GM15510 (cell line): Measurements from ENCODE around the gene FYTTD1.

Experiments
- POLR2A ChIP-seq: IDR thresholded peaks from 3 replicates; pipeline ENCODE4 v1.6.1; 2011; ENCODE audit warnings: borderline replicate concordance; ENCODE audit not compliant: insufficient read length; ENCODE audit errors: extremely low read depth

The FYTTD1 gene

DNA sequence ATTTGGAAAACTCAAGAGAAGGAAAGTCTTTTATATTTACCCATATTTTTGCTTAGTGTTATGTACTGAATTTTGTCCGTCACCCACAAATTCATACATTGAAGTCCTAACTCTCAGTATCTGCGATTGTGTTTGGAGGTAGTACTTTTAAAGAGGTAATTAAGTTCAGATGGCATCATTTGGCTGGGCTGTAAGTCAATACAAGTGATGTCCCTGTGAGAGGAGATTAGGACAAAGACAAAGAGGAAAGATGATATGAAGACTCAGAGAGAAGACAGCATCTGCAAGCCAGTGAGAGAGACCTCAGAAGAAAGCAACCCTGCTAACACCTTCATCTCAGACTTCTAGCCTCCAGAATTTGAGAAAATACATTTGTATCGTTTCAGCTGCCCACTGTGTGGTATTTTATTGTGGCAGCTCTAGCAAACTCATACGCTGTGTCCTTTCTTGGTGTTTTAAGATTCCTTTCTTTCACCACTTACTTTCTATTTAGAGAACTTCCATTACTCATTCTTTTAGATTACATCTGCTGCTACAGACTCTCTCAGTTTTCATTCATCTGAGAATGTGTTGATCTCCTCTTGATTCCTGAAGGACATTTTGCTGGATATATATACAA is 58.4 kb downstream of the FYTTD1 start:
- no peak for TF ChIP-seq POLR2A

DNA sequence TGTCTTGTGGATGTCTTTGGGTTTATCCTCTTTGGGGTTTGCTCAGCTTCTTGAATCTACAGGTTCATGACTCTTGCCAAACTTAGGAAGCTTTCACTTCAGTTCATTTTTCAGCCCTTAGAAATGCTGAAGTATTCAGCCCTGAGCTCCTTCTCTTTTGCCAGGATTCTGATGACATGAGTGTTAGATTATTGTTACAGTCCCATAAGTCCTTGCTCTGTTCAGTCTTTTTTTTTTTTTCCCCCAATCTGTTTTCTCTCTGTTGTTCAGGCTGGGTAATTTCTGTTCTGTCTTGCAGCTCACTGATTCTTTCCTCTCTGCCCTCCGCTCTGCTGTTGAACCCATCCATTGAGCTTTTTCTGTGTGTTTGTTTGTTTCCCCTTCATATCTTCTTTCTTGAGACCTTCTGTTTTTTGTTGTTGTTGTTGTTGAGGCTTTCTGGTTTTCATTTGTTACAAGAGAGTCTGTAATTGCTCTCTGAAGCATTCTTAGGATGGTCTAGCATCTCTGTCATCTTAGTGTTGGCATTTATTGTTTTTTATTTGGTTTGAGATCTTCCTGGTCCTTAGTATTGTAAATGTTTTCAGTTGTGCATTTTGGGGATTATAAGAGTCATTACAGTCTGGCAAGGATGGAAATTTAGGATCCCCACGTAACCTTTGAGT is 59.8 kb downstream of the FYTTD1 start:
- TF ChIP-seq POLR2A, result no peak

DNA sequence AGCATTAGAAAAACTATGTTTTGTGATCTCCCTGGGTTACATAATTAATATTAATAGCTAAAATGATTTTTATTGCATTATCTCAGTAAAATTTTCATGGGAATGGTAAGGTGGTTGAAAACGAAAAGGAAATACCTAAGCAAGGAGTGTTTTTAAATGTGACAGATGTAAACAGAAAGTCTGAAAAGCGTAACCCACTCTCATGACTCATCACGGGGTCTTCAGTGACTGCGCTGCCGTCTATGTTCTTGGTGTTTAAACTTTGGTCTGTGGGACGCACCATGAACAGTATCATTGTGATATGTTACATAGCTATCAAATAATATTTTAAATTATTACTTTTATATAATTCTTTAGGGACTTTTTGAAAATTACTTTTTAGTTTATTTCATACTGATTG is 61.2 kb downstream of the FYTTD1 start:
- no peak for TF ChIP-seq POLR2A

DNA sequence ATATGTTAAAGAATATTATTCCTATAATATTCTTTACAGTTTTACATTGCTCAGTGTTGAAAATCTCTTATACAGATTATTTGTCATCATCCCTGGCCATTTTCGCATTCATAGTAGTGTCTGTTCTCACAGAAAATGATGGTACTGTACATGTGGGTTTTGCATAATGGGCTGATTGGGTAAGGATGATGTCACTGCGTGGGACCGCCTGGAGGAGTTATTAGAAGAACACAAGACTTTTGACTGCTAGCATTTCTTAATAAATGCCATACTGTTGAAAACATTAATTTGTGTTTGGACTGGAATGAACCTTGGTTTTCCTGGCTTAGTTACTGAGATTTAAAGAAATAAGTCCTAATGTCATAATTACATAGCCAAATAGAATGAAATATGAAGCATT is 61.7 kb downstream of the FYTTD1 start:
- TF ChIP-seq POLR2A, result no peak

DNA sequence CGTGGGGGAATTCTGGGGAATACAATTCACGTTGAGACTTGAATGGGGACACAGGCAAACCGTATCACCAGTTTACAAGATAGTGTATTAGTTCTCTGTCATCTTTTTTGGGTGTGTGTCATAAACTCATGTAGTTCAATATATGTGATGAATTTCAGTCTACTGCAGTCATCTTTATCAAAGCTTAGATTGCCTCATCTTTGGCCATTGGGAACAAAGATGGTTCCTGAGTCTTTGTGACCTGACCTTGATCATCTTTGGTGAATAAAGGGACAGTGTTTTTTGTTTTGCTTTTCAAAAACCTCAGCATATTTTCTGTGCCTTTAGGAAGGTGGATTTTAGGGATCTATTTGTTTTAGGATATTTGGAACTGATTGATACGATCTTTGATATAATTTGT is 64.7 kb downstream of the FYTTD1 start:
- no peak for TF ChIP-seq POLR2A

DNA sequence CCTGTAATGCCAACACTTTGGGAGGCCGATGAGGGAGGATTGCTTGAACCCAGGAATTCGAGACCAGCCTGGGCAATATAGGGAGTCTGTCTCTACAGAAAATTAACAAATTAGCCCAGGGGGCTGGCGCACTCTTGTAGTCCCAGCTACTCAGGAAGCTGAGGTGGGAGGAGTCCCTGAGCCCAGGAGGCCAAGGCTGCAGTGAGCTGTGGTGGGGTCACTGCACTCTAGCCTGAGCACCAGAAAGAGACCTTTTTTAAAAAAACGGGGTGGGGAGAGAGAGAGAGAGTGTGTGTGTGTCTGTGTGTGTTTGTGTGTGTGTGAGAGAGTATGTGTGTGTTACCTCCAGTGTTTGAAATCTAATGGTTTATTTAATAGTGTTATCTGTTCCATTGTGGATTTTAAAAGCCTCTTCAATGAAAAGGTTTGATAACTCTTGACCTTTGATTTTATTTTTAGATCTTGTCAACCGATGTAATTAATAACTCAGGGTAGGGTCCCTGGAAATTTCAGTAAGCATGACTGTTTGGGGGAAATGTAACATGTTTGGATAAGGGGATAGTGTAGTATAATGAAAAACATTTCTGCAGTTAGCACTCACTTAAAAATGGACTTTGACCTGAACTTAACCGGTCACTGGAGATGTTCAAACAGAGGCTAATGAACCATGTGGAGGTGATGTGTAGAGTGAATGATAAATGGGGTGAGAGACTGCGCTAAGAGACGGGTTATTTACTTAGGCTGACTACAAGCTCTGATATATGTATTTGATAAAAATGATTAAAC is 71.1 kb downstream of the FYTTD1 start:
- TF ChIP-seq POLR2A, result no peak

DNA sequence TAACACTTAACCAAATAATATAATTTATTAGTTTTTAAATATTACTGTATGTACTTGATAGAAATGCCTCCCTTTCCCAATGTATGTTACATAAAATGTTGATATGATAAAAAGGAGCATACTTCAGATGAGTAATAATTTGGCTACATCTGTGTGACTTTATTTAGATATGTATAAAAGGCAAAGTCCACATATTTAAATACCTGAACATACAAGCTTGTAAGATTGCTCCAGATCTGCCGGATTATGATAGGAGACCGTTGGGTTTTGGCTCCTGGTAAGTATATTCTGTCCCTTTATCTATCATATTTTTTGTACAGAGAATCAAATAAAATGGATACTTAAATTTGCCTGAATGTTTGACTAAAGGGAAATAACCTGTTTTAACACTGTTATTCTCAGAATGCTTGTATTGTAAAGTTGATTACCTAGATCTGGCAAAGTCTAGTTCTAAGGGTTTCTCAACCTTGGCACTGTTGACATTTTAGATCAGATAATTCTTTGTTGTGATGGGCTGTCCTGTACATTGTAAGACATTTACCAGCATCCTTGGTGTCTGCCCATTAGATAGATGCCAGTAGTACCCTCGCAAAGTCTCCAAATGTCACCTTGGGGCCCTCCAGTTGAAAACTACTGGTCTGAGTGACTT is 79.8 kb downstream of the FYTTD1 start:
- TF ChIP-seq POLR2A, result no peak

DNA sequence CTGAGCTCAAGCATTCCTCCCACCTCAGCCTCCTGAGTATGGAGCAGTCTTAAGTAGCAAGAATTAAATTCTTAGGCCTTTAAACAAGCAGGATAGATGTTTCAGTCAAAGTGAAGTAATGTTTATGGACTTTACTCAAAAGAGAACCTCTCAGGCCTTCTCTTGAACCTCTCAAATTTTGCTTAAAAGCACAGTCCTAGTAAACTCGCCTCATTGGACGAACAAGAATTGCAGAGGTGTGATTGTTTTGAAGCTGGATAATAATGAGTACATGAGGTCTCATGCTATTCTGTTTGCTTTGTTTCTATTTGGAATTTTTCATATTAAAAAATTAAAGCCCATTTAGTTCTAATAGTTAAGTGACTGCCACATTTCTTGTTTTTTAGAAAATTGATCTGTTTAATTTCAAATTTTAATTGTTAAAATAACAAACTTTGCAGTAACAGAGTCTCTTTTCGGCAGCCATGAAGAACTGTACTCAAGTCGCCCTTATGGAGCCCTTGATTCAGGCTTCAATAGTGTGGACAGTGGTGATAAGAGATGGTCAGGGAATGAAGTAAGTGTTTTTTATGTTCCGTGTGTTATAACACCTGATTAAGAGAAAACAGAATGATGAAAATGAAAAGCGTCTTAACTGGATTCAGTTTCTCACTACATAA is 80.8 kb downstream of the FYTTD1 start:
- no peak for TF ChIP-seq POLR2A

DNA sequence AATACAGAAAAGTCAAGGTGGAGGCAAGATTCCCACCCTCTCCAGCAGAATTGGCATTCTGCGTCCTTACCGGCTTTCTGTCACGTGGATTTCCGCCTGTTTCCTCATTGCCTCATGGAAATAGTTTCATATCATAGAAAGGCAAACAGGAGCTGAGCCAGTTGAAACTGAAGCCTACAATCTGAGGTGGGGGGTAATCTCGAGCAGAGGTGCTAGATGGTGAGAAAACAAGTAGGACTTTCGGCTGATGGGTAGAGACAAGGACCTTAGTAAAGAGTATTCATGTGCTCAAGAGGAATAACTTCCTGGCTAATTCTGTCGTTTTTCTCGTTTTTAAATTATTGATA is 81.3 kb downstream of the FYTTD1 start:
- no peak for TF ChIP-seq POLR2A

DNA sequence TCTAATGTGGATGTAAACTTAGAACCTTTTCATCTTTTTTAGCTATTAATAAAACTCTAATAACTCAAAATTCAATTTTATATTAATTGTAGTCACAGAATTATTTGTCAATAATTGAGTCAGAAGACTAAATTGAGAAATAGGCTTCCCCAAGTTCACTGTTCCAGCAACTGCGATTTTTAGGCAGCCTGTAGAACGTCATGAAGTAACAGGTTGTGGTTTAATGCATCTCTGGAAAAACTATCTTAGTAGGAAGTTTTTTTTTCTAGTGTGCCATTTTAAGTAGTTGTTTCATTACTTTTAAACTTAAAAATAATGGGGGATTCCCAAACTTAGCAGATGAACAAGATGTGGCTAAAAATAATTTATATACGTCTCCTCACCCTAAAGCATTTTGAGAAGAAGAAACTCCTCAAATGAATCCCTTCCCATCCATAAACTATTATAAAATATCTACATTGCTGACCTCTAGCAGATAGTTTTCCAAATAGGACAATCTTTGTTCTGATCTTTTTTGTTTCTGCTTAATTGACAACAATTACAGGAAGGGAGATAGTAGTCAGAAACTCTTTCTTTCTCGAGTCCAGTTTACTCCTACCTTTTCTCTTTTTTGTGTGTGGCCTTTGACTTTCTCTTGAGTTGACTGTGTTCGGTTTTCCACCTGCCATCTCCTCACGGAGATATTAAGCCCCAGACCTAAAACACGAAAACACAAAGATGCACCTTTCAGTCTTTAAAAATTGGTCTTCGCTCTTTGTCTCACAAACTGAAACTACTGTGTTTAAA is 84.4 kb downstream of the FYTTD1 start:
- no peak for TF ChIP-seq POLR2A

DNA sequence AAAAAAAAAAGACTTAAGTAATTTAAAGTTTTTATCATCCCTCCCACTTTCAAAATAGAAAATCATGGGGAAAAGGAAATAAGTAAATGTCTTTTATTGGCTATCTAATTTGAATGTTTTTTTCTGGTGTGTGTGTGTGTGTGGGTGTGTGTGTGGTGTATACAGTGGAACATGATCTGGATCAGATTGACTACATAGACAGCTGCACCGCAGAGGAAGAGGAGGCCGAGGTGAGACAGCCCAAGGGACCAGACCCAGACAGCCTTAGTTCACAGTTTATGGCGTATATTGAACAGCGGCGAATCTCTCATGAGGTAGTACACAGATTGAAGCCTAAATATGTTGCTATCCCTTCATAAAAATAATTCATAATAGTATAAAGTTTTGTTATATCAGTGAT is 85.8 kb downstream of the FYTTD1 start:
- no peak for TF ChIP-seq POLR2A

DNA sequence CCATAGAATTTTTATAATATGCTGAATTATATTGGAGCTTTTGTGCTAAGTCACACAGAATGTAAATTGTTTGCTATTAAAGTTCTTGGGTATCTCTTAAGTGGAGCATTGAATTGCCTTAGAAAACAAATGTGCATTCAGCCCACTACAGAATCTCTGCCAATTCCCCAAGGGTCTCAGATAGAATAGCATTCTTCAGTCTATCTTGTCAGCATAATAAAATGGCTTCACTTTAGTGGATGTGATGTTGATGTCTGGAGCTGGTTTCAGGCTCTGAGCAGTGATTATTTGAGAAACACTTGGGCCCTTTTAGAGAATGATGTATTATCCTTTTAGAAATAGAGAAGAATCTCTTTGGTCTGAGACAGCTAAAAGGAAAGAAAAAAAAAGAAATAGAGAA is 86.6 kb downstream of the FYTTD1 start:
- TF ChIP-seq POLR2A, result no peak
